ENCODE data around the gene SULT1B1.
"Not testable (repeated sequence)": the region's sequence is repeated elsewhere in the genome, so short reads cannot be mapped to it uniquely, and the experiment has no call there.

SULT1B1 gene

DNA sequence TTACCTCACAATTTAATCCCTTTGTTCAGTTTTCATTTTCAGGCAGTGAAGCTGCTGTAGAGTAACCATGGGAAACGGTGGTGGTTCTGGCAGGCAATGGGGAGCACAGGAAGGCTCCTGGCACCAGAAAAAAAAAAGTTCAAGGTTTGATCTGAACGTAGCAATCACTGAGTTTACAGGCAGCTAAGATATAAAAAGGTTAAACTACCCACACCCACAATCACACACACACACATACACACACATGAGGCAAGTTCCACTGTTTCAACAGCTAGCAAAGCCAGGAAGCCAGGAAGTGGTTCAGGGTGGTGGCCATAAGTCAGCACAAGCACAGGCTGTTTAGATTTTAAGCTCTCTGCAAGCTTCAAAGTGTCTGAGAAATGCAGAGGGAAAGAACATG is at the start of gene SULT1B1:
TSS of gene SULT1B1 (minus strand) at position 166 of the 400 bp plus-strand sequence. CDS start 5,403 bp downstream, outside the sequence.
- no peak for DNase-seq (ENCODE audit: low read depth in 1 of 2, low spot score in 1 of 2)

DNA sequence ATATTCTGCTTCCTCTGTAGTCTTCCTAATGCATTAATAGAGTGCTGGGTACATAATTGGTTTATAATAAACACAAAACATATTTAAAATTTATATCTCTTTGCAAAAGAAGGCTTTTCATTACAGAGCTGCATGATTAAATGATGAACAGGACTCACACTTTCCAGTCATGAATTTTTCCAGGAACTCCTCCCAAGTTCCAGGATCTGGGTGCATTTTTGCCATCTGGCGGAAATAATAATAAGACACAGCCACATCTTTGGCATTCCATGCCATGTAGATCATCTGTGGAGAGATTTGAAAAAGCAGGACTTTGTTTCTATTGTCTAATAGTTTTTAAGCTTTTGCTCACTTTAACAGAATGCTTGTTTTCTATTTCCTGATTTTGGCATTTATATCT is 40.2 kb upstream of the SULT1B1 start:
- DNase-seq (ENCODE audit: low read depth in 1 of 2, low spot score in 1 of 2): no peak

DNA sequence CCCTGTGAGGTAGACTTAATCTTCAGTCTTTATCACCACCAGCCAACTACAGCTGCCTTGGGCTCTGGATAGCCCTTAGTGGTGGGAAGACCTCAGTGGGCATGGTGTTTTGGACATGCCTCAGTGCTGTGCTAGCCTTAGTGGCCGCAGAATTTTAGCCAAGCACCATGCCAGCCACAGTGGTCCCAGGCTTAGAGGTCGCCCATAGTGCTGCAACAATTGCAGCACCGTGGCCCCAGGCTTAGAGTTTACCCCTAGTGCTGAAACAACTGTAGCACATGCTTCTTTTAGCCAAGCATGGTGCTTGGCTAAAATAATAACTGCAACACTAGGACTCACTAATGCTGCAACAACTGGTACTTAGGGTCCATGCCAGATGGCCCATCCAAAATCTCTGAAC is 38.9 kb upstream of the SULT1B1 start:
- no peak for DNase-seq (ENCODE audit: low read depth in 1 of 2, low spot score in 1 of 2)

DNA sequence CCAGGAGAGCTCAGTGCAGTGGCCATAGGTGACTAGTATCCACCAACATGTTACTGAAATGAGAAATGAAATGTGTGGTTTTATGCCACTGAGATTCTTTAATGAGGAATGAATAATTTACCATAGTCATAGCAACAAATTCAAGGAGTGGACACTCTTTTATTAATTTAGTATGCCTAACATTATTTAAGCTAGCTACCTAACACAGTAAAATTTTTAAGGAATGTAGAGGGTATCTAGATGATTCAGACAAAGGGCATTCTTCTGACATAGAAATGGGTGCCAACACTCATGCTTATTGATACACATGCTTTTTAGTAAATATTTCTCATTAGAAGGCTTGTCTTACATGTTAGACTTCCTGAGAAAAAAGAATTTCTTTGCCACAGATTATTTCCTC is 33.3 kb upstream of the SULT1B1 start:
- no peak for DNase-seq (ENCODE audit: low read depth in 1 of 2, low spot score in 1 of 2)

DNA sequence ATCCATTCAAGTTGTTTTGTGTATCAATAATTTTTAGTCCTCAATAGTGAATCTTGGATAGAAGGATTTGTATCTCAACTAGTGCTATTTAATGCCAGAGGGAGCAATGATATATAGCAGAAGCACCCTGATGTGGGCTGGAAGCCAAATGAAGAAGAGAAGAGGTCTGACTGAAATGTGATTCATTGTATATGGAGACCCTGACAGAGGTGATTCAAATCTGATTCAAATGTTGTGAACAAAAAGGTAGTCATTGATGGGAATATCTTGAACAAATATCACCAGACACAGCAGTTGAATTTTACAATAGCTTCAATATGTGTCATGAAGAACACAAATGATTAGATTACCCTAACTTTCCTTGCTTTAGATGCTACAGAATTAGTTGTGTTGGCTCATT is 27.5 kb upstream of the SULT1B1 start:
- no peak for DNase-seq (ENCODE audit: low read depth in 1 of 2, low spot score in 1 of 2)

DNA sequence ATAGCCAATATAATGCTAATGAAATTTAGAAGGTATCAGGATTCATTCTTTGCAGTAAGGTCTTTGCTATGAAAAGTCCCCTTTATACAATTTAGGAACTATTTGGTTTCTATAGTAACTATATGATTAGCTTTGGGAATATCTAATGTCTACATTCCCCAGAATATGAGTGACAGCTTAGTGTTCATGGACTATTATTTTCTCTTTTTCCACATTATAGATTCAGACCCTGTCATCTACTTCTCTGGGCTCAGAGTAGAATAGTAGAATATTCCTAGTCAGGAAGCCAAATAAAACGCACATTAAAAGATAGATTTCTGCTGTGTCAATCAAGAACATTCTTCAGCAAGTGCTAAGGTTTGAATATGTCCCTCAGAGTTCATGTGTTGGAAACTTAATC is 26.1 kb upstream of the SULT1B1 start:
- DNase-seq (ENCODE audit: low read depth in 1 of 2, low spot score in 1 of 2): no peak

DNA sequence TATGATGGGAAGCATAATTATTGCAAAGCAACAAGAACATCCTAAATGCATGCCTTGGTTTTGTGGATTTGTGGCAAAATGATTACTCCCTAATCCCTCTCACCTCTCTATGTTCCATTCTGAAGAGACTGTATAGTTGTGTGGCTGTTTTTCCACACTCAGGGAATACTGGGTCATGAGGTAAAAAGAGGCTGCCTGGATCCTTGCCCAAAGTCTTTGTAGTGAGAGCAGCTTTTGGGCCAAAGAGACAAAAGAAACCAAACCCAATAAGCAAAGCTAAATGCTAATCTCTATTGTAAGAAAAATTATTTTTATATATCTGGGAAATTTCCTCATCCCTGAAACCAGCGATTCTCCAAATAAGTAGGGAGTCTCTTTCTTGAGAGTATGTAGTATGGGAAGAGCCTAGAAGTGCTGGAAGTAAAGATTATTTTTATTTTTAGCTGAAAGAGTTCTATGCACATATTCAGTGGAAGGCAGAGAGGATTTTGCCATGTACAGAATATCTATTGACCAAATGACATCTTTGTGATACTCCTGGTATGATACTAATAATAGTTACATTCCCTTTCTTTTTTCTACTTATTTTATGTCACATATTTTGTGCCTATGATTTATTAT is 24.9 kb upstream of the SULT1B1 start:
- no peak for DNase-seq (ENCODE audit: low read depth in 1 of 2, low spot score in 1 of 2)

DNA sequence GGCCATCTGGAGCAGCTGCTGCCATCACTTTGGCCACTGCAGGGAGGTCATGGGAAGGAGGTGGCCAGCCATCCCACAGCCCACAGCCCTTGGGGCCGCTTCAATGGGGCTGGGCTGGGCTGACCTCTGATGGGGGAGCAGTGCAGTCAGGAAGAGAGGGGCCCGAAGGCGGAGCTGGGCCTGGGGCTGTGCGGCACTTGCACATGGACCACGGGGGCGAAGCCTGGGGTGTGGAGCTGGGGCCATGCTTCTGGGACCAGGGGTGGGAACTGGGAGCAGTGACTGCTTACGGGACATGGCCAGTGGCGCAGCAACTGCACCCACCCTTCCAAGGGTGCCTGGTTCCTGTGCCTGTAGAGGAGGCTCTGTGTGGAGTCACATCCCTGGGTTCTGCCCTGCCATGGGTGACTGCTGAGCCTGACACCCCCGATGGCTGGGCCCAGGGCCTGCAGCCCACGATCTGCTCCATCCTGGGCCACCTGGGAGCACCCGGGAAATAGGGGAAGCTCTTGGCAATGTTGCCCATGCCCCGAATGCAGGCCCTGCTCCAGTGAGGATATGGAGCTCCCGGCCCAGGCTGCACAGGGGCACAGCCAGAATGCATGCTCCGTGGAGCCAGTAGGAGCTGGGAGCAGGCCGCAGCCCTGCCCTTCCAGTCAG is 22.4 kb upstream of the SULT1B1 start:
- no peak for DNase-seq (ENCODE audit: low read depth in 1 of 2, low spot score in 1 of 2)

DNA sequence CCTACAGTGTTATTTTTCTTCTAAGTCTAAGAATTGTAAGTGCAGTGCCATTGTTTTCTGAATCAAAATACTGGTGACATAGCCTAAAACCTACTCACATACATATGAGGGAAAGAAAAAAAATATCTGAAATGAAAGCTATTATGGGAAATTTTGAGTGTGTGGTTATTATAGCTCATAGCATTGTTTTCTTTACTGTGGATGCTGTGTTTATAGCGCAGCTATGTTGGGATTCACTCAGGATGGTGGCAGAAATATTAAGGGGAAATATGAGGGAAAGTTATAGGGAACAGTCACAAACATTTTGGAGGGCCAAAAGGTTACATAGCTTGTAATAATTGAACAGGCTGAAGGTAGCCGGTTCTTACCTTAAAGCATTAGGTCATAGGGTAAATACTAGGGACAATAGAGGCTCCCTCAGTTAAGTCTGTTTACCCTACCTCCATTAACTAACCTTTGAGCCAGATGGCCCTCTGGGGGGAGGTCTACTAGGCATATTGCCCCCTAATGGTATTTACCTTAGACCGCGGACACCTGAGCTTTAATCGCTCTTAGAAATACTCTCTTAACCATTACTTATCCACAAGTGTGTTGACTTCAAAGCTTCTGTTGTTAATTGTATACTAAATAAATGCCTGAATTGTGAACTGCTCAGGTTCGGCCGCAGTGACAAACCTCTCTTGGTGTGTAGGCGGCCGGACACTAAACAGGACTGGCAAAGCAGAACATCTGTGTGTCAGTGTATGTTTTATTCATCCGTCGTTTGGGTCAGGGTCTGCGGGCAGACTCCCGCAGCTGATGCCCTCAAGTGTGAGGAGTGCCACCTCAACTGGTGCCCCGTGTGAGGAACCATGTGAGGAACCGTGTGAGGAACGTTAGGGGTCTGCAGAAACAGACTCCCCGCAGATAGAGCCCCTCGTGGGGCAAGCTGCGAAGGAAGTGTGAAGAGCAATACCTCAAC is 21.3 kb upstream of the SULT1B1 start:
- no peak for DNase-seq (ENCODE audit: low read depth in 1 of 2, low spot score in 1 of 2)

DNA sequence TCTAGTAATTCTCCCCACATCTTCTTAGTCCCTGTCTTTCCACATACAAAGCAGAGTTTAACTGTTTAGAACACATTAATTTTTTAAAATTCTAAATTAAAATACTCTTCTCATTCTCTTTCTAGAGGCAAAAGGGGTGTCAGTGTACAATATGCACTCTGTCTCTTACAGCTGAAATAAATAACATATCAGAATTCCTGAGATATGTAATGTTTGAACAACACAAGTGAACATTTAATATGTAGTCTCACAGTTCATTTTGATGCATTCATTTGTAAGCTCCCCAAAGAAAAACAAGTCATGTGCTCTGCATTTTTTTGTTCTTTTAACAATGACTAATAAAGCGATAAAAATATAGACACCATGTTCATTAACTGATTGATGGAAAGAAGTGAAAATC is 19.7 kb upstream of the SULT1B1 start:
- DNase-seq (ENCODE audit: low read depth in 1 of 2, low spot score in 1 of 2): no peak

DNA sequence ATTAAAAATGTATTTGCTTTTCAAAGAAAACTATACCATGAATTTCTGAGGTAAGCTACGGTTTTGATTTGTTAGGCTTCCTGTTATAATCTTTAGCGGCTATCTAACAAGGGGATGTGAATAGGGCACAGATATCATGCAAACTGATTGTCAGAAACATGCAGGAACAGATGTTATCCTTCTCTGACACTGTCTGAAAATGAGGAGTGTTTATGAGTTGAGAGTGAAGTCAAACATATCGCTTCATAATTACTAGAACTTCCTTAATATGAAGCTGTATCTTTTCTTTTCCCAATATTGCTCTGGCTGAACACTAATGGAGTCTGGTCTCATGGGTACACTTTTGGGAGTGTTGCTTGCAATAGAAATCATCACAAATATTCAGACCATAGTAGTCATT is 16.3 kb upstream of the SULT1B1 start:
- DNase-seq (ENCODE audit: low read depth in 1 of 2, low spot score in 1 of 2): no peak

DNA sequence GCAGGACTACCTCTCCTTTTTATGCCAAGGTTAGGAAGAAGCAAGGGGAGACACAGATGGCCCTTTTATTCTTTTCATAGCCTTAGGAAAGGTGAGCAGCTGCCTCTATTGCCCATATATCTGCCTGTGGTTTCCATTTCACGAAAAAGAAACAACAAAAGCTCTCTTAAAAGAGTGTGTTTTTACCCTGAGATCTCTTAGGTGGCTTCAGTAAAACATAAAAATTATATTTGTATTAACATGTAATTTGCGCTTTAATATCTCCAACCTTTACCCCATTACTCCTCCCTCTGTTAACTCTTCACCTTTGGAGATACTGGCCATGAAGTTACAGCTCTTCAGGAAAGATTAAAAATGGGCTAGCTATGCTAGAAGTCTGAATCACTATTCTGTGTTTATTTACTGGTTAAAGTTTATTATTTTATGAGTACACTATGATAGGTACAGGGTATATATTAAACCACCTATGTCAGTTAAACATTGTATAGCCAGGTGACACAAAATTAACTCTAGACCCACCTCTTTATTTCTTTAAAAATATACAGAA is 15.0 kb upstream of the SULT1B1 start:
- DNase-seq (ENCODE audit: low read depth in 1 of 2, low spot score in 1 of 2): no peak

DNA sequence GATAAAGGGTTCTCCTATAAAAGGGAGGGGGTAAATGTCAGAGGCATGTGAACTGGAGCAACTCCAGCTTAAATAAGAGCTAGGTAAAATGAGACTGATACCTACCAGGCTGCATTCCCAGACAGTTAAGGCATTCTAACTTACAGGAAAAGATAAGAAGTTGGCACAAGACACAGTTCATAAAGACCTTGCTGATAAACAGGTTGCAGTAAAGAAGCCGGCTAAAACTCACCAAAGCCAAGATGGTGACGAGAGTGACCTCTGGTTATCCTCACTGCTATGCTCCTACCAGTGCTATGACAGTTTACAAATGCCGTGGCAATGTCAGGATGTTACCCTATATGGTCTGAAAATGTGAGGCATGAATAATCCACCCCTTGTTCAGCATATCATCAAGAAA is 13.1 kb upstream of the SULT1B1 start:
- DNase-seq (ENCODE audit: low read depth in 1 of 2, low spot score in 1 of 2): no peak

DNA sequence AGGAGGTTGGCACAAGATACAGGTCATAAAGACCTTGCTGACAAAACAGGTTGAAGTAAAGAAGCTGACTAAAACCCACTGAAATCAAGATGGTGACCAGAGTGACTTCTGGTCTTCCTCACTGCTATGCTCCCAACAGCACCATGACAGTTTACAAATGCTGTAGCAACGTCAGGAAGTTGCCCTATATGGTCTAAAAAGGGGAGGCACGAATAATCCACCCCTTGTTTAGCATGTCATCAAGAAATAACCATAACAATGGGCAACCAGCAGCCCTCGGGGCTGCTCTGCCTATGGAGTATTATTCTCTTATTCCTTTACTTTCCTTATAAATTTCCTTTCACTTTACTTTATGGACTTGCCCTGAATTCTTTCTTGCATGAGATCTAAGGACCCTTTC is 8.1 kb upstream of the SULT1B1 start:
- DNase-seq (ENCODE audit: low read depth in 1 of 2, low spot score in 1 of 2): not testable (repeated sequence)

DNA sequence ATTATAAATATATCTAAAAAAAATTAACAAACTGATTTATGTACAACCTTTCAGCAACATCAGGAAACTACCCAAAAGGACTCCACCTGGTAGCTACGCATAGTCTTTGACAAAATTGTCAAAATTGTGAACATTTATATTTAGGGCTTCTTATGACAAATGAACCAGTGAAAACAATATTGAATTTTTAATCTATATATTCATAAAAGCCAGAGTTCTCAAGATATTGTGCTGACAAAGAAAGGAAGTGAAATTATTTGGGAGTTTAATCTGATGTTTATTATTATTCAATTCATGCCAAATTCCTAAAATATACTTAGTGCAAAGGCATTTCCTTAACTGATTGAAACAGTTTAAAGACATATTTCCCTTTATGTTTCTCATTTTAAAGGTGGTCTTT is 5.3 kb upstream of the SULT1B1 start:
- DNase-seq (ENCODE audit: low read depth in 1 of 2, low spot score in 1 of 2): no peak

DNA sequence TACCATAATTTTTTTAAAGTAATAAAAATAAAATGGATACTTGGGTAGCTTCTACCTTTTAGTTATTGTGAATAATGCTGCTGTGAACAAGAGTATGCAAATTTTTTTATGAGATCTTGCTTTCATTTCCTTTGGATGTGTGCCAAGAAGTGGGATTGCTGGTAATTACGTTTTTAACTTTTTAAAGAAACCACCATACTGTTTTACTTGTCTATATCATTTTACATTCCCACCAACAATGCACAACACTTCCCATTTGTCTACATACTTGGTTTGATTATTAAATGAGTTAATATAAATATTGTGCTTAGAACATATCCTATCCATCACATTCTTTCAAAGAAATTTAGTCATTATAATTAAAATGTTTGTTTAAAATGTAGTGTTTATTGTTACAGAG is 3.9 kb upstream of the SULT1B1 start:
- DNase-seq (ENCODE audit: low read depth in 1 of 2, low spot score in 1 of 2): no peak

DNA sequence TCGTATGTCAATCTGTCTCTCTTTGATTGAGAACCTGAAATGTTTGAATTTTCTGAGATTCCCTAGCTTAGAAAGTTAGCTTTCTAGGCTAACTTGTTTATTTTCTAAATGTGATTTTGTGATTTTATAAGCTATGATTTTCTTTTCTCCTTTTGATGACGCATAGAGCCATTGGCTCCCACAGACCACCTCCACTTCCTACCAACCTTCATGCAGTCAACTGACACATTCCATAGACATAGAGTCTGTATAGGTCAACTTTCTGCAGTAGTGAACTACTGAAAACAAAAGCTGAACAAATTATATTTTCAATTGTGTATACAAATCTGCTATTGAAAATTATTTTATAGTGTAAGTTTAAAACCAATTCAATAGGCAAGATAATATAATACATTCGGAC is 2.8 kb upstream of the SULT1B1 start:
- DNase-seq (ENCODE audit: low read depth in 1 of 2, low spot score in 1 of 2): no peak

DNA sequence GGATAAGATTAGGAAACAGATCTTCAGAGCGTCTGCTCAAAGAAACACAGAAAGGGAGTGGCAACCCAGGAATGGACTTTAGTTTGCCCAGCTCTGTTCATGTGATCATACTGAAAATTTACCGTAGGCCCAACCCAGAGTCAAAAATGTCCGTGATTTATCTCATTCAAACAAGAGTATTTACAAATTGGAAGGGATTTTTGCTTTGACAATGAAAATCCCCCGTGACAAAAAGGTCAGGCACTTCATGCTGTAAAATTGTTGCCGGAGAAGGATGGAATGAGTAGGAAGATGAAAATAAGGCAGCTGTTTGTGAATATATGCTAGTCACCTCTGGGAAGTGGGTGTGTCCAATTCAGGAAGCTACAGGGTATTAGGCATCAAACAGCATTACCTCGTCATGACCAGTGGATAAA is 1.2 kb downstream of the SULT1B1 start:
- no peak for DNase-seq (ENCODE audit: low read depth in 1 of 2, low spot score in 1 of 2)

DNA sequence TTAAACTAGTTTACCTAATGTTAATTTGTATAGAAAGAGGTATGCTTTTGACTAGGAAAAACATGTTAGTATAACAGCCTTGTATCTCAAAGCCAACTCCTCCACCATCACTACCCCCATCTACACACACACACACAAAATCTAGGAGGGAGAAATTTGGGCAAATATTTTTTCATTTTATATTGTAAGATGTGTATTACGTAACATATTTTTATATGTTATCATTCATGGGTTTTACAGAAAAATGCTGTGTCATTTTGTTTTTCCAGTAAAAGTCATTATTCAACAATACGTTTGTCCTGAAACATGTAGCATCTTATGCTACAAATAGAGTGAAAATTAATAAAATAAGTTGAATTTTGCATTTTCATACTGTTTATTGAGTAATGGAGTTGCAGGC is 3.0 kb downstream of the SULT1B1 start:
- DNase-seq (ENCODE audit: low read depth in 1 of 2, low spot score in 1 of 2): no peak

DNA sequence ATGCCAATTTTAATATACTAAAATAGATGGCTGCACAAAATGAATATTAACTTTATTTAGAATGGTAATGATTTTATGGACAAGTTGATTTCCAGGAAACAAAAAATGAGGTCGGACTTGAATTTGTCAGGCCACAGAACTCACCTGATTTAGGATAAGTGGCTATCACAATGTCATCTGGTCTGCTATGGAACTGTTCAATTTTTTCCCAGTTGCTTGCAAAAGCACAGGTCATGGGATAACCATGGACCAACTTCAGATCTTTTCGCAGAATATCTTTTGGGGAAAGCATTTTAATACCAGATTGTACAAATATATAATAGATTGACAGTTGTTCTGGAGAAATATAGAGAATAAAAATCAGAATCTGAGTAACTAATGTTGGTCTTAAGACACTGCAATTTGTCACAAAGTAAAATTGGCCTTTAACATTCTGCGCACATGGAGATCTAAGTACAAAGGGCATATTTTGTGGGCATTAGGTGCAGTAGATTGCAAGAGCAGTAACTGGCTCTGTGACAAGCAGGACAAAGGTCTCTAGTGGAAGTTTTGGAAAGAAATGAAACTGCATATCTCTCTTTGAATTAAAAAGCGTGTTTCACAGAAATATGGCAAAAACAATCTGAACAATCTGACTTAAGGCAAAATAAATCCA is 5.4 kb downstream of the SULT1B1 start:
- no peak for DNase-seq (ENCODE audit: low read depth in 1 of 2, low spot score in 1 of 2)

DNA sequence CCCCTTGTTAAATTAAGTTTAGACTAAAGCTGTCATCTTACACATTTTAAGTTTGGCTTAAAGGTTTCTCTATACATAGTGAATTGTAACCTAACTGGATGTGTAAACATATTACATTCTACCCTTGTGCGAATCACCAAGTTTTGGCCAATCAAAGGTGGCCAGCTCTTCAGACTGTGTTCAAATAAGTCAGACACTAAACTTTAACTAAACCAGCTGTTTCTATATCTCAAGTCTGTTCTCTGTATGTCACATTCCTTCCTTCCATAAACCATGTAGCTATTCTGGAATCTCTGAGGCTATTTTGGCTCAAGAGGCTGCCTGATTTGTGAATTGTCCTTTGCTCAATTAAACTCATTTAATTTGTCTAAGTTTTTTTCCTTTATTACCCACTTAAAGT is 6.7 kb downstream of the SULT1B1 start:
- no peak for DNase-seq (ENCODE audit: low read depth in 1 of 2, low spot score in 1 of 2)
